Fibroblast of skin of right biceps (primary cell): ENCODE results near the gene CSMD2.
"Not testable (repeated sequence)": the region's sequence is repeated elsewhere in the genome, so short reads cannot be mapped to it uniquely, and the experiment has no call there.

Source experiments
- DNase-seq: peaks from one replicate; pipeline ENCODE4 v3.0.0-alpha.2; 2013

The CSMD2 gene

DNA sequence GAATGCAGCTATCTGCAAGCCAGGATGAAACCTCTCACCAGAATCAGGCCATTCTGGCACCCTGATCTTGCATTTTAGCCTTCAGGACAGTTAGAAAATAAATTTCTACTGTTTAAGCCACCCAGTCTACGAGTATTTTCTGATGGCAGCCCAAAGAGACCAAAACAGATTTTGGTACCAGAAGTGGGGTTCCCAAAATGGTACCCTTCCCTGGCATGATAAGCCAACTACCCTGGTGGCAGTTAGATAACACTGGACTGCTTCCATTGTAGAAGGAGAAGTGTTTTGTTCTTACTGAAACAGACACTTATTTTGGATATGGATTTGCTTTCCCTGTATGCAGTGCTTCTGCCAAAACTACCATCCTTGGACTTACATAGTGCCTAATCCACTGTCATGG is 115.0 kb downstream of the CSMD2 start:
- DNase-seq = no peak

DNA sequence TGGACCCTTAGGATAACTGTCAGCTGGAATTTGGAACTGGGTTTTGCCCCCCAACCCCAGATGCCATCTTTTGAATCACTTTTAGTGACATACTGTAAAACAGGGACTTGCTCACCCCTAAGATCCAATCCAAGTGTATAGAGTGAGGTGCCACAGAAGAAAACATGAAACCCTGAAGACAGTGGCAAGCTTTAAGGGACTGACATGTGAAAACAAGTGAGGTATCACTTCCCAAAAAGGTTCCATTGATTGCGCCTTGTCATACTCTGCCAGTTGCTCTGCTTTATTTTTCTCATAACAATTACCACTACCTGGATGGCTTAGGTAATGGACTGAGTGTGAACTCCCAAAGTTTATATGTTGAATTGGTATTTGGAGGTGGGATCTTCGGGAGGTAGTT is 115.6 kb downstream of the CSMD2 start:
- DNase-seq = no peak

DNA sequence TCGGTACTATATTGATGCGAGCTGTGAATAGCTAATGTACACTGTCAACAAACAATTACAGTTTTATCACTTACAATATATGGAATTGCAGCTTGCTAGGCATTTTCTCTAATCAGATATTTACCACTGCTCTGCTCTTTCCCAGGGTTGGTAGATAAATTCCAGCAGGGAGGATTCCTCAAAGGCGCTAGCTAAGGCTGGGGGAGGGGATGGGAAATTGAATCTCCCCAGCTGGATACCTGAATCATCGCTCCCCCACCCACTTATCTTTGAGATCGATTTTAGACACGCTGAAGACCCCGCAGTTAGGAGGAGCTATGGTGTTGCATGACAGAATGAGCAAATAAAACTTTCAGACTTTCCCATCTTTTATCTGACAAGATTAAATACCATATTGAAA is 127.2 kb downstream of the CSMD2 start:
- DNase-seq = no peak

DNA sequence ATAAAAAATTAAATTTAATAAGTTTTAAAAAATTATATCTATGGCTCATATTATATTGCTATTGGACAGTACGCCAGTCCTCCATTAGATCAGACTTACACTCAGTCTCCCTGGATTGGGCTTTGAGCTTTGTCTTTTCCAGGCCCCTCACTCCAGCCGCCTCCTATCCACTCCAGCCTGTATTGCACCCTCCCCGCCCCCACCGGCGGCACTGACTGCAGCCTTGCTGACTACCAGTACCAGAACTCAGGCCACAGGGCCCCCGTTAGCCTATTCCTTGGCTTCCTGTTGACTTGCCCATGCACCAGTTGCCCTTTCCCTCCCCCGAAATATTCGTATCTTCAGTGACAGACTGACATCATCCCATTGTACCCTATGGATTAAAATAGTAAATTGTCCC is 127.9 kb downstream of the CSMD2 start:
- no peak for DNase-seq

DNA sequence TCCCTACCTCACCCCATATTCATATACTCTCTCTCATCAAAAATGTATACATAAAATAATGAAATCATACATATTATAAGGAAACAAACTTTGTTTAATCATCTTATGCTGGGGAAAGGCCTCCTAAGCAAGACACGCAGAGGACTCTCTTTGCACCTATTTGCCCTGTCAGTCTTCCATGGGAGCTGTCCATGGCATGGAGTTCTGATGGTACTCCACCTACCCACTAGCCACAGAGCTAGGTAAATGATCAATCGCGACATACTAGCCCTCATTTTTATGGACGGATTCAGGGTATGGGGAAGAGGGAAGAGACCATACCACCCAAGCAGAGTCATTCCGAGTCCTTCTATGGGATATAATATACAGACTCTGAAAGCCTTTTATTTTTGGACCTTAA is 131.0 kb downstream of the CSMD2 start:
- no peak for DNase-seq

DNA sequence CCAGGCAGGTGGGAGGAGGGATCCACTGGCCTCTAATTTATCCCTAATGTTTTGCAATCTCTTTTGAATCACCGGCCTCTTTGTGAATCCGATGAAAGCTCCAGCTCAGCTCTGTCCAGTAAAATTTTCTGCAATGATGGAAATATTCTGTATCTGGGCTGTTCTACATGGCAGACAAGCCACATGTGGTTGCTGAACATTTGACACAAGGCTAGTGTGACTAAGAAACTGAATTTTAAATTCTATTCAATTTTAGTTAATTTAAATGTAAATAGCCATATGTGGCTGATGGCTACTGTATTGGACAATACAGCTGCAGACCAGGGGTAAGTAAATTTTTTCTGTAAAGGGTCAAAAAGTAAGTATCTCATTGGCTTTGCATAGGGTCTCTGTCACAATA is 135.1 kb downstream of the CSMD2 start:
- DNase-seq = no peak

DNA sequence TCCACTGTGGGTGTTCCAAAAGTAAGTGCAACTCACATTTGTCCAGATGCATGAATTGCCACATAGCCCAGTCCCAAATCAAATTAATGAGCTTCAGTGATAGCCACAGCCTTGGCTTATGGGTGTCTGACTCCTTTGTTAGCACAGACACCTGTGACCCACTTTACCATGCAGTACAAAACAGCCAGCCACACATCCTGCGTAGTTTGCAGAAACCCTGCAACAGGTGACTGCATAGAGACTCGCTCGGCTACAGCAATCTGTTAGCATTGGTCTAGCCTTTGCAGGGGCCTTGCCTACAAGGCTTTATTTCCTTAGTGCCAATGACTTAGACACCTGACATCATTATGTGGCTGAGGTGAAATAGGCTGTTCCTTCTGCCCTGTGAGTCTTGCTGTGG is 135.5 kb downstream of the CSMD2 start:
- DNase-seq = no peak

DNA sequence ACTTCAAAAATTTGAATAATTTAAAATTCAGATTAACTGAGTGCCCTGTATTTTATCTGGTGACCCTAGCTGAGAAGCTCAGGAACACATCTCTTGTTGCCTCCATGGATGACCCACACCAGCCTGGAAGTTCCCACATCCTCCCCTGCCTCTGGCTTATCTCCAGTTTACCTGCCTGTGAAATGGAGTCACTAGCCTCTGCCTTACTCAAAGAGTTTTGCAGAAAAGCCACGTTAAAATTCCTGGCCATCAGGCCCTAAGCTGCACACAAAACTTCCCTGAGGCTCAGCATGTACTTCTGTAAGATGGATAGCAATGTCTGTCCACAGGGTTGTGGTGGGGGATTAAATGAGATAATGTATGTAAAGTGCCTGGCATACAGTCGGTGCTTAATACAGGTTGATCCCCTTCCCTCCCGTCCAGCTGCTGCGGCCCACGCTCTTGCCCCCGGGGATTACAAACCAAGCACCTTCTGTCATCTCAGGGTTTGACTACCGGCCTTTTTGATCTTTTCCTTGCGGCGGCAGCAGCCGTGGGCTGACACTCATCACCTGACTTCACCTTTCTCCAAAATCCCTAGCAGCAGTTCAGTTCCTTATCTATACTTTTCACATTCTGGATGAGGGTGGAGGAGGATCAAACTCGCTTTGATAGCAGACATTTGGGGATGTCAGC is 136.5 kb downstream of the CSMD2 start:
- no peak for DNase-seq

DNA sequence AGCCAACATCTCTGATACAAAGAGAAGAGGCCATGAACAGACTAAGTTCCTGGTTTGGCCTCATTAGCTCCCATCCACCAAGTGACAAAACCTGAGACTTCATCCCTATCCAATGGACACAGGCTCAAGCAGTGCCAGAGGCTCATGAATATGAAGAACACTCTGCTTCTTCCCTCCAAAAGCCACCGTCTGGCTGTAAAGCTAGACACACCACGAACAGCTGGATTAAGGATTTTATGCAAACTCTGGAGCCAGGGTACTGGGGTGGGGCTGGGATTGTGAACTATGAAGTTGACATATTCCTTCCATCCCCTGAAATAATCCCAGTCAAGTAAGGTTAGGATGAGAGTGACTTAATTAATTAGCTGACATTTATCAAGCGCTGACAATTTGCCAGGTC is 139.4 kb downstream of the CSMD2 start:
- no peak for DNase-seq

DNA sequence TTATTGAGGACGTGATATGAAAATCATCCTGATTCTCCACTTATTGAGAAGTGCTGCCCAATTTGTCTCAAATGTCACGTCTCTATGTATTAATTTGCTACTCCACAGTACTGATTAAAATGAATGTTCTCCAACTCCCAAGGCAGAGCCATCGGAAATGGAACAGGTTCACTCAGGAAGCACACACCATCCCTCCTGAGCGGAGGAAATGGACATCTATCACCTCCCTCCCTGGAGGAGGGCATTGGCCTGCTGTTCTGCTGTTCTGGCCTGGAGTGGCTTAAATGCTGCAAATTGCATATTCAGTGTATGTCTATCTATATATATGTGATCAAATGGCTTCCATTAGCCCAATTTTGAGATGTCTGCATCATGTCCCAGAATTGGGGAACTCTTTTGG is 140.5 kb downstream of the CSMD2 start:
- no peak for DNase-seq

DNA sequence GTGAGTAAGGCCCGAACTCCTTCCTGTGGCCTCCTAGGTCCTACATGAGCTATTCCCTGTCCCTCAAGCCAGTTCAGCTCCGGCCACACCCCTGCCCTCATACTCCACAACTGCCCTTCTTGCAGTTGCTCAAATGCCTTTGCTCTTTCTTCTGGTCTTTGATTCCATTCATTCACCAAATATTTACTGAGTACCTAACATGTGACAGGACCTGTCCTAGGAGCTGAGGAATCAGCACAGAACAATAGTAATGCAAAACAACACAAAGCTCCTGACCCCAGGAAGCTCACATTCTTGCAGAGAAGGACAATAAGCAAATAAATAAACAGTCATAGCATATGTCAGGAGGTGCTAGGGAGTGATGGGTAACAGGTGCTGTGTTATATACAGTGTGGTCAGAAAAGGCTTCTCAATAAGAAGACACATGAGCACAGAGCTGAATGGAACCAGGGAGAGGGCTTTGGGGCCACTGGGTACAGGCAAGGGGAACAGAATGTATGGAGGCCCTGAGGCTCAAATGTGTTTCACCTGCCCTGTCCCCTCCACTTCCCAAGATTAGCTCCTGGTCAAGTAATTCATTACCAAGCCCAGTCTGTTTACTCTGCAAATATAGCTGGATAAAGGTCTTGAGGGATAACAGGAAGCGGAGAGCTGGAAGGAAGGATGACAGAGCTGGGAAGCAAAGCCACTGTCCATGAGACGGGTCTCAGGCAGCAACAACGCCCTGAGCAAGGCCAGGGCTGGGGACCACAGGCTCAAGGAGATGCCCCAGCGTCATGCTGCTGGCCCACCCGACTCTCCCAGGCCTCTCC is 145.1 kb downstream of the CSMD2 start:
- DNase-seq = no peak

DNA sequence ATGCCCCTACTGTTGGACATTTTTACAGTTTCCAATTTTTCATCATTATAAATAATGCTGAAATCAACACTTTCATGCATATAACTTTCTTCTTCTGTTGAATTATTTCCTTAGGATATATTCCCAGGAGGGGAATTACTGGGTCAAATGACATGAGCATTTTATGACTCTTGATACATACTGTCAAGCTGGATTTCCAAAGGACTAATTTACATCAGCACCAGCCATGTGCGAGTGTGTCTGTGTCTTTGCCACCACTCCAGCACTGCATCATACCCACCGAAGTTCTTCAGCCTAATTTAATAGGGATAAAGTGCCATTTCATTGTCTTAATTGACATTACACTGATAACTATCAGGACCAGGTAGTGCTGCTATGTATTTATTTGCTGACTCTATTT is 146.7 kb downstream of the CSMD2 start:
- no peak for DNase-seq

DNA sequence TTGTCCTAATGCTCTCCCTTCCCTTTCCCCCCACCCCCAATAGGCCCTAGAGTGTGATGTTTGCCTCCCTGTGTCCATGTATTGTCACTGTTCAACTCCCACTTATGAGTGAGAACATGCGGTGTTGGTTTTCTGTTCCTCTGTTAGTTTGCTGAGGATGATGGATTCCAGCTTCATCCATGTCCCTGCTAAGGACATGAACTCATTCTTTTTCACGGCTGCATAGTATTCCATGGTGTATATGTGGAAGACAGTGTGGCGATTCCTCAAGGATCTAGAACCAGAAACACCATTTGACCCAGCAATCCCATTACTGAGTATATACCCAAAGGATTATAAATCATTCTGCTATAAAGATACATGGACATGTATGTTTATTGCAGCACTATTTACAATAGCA is 148.7 kb downstream of the CSMD2 start:
- DNase-seq = not testable (repeated sequence)

DNA sequence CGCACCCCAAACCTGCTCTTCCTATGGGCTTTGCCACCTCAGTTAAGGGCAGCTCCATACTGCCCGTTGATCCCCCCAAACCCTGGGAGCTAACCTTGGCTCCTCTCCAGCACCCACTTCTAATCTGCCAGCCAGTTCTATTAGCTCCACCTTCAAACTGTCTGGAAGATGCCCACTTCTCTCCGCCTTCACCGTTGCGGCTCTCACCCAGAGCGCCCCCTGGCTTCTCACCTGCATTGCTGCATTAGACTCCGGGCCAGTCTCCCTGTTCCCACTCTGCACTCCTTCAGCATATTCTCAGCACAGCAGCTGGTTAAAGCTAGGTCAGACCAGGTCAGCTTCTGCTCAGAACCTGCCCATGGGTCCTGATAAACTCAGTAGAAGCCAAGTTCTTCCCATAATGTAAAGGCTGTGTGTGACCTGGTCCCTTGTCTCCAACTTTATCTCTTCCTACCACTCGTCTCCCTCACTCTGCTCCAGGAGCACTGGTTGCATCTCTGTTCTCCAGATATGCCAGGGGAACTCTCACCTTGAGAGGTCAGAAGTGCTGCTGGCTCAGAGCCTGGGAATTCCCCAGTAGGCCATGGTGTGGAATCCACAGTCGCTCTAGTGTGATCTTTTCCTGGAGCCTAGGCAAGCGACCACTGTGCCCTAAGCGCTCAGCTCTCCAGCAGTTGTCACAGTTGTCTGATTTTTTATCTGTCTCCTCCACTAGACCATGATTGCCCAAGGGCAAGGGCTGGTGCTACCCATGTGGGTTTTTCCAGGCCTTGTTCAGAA is 150.9 kb downstream of the CSMD2 start:
- DNase-seq = no peak

DNA sequence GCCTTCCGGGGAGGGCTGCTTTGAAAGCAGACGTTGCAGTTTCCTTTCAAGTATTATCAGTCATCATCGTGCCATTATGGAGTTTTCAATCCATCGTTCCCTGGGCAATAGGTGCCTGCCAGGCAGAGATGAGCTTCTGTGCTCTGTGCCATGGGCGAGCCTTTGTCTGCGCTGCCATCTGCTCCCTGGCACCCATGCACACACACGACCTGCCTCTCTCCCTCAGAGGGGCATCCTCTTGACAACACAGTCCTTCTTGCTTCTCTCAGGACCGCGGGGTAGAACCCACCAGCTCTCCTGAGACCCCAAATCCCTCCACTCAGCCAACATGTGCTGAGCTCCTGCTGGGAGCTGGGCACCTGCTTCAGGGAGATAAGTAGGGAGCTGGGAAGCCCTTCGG is 151.9 kb downstream of the CSMD2 start:
- no peak for DNase-seq

DNA sequence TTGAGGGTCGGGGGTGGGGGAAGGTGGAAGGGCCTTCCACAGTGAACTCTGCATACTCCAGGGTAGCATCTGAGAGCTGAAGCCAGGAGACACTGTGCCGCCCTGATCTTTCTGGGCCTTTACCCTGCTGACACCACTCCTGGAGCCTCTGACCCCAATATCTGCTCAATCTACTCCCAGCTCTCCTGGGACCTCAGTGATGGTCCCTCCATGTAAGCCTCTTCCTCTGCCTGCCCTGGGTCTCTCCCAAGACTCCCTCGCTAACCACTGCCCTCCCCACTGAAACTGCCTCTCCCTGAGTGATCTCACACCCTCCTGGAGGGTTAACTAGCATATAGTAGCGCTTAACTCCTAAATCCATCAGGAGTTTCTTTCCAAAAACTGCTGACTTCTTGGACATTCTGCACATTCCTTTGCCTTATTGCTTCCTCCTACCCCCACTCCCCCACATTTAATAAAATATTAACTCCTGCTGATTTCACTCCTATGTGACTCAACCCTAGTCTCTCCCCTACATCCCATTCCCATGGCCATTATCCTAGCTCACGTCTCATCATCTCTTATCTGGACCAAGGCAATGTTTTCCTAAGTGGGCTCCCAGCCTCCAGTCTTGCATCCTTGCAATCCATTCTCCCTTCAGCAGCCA is 155.6 kb downstream of the CSMD2 start:
- DNase-seq = peak; percentile 79

DNA sequence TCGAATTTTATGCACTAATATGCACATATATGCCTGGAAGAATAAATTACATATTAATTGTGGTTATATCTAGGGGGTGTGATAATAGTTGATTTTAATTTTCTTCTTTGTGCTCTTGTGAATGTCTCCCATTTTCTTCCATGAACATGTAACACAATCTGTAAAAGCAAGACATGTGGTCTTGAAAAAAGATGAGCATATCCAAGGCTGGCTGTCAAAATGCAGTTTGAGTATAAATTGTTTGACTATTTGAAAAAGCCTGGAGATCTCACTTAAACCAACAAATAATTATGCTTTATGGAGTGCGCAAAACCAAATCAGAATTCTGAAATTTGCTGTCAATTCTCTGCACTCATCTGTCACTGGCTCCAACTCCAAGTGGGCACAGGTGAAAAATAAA is 157.3 kb downstream of the CSMD2 start:
- DNase-seq = no peak

DNA sequence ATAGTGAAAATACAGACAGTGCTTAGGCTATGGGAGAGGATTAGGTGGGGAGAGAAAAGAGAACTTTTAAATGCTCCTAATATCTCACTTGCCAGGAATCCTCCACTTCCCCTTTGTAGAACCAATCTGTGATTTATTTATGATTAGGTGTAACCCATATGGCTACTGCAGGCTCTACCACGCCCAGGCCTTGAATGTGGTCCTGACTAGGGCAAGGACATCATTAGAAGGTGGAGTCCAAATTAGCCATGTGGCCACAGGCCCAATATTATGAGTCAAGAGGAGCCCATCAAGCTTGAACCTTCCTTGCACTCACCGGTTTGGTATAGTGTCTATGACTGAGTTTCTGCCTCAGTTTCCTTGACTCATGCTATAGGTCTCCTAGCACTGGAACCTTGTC is 159.7 kb downstream of the CSMD2 start:
- no peak for DNase-seq

DNA sequence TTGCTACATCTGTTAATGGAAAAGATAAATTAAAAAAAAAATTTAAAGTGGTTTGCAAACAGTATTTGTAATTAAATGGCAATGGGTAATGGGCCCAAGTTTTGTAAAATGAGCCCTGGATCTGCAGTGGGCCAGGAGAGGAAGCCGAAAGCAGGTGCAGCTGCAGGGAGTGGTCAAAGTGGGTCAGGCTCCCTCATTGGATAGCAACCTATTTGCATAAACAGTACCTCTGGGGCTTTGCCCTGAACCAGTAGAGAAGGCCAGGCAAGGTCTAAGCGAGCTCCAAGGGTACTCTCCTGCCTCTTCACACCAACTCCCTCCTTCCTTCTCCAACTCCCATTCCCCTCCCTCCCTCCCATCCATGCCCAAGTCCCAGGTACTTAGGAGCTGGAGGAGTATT is 162.2 kb downstream of the CSMD2 start:
- DNase-seq = no peak

DNA sequence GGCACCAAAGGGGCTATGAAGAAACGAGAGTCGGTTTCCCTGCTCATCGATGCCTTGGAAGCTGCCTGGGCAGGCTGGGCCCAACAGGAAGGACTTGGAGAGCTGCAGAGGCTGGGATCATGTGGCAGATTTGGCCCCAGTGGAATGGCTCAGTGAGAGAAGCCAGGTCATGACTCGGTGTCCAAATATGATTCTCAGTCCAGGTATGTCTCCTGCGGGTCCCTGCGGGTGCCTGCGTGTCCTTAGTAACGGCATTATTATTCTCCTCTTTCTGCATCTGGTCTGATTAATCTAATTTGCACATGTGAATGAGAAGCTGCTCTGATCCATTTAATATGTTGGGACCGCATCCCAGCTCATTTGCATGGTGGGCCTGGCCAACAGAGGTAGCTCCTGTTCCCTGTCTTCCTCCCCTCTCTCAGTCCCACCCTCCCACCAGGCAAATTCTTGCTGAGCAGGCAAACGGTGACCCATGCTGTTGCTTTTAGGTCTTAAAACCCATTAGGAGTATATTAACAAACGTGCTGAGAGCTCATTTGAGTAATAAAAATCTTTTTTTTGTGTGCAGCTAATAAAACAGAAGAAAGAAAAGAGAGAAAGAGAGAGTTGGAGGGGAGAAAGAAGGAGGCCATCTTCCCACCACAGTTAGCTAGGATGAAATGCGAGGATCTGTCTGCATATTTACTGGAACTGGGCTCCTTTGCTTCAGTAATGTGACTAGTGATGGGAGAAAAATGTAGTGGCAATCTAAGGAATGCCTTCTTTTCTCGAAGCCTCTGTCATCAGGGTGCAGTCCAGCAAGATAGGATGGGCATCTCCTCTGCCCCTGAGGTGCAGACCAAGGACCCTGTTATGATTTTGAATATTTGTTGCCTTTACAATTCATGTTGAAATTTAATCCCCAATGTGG is 167.6 kb downstream of the CSMD2 start:
- peak; percentile 52 for DNase-seq

DNA sequence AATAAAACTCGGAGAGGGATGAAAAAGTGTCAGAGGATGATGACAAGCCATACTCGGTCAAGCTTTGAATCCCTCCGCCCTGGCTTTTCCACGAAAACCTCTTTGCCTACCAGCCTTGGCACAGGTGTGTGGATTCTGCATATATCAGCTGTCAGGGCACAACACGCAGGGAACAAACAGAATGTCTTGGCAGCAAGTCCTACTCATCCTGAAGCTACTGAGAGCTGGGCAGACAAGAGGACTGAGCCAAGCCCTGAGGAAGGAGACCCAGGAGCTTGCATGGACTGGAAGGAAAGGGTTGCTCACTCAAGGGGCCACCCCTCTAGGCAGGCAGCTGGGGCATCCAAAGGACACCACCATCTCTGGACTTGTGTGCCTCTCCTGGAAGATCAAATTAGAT is 168.7 kb downstream of the CSMD2 start:
- DNase-seq = no peak

DNA sequence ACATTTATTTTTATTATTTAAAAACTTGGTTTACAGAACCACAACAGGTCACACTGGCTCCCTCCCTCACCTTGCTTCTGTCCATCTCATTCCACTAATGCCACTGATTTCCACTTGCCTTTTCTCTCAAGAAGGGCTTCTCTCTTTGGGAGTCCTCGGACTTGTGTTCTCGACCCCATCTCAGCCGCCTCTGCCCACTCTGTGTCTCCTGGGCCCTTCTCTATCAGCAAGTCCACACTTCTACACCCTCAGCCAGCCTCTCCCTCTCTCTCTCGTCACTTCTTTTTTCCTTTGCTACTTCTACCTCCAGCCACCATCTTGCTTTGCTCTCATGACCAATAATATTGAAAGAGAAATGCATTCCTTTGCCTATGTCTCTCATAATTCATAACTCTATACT is 171.7 kb downstream of the CSMD2 start:
- DNase-seq = no peak
